Measurements from ENCODE around the gene PRTG.

- TF ChIP-seq ELF4 (IDR thresholded peaks at IDR 0.05) = no peak
- no peak for TF ChIP-seq ARNT (IDR thresholded peaks at IDR 0.05)
- no peak for TF ChIP-seq SP1 (IDR thresholded peaks at IDR 0.05)
- TF ChIP-seq NFRKB (IDR thresholded peaks at IDR 0.05) = no peak
- TF ChIP-seq FOXA1 (IDR thresholded peaks at IDR 0.05) = no peak
- TF ChIP-seq FOXM1 (IDR thresholded peaks at IDR 0.05; ENCODE audit: borderline replicate concordance) = no peak
Observed at GRCh38 chr15:55743729-55744655, 1.0 kb upstream of the PRTG start.

Measured in HEK293T (cell line).